ENCODE measurements around the gene C1orf226. TPM values are rescaled to one million over a fixed set of nuclear protein-coding genes. Genes with fewer than 3 reads are reported as not detected.

Gene C1orf226
- total and polyA plus RNA-seq, 2 experiments from 2014 or later = 5.1 to 10.0 TPM

- no peak for TF ChIP-seq CTCF (IDR thresholded peaks at IDR 0.05; ENCODE audit: low read depth, low read length)
- no peaks in the 10 kb centered on the region for H3K27me3 ChIP-seq
- no peaks in the 10 kb centered on the region for H3K9me3 ChIP-seq (ENCODE audit: low read depth)
- H3K27ac ChIP-seq = no peak overlapping the region
- H3K4me3 ChIP-seq = no peak overlapping the region
- H3K4me1 ChIP-seq (ENCODE audit: low read depth) = peaks cover 9% of the 10 kb centered on the region
- H3K36me3 ChIP-seq = peaks cover 4% of the 10 kb centered on the region
- DNase-seq (ENCODE audit: low read depth in 1 of 2, low spot score in 1 of 2) = no peak
Observed at GRCh38 chr1:162360874-162361260, 20.7 kb upstream of the C1orf226 start.

DNA sequence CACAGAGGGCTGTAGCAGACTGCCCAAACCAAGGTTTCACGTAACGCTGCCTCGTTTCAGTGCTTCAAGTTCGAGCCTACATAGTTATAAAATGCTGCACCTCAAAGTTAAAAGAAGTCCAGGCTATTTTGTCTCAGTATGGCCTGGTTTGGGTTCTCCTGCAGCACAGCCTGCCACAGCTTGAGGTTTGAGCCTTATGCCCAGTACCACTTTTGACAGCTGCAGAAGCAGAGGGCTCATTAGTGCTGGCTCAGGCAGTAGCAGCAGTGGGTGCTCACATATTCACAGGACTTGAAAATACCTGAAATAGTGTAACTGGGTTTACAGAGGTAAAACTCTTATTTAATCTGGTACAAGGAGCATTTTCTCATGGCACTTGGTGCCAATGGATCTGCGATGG lies 20.2 kb upstream of the C1orf226 start:
- no peak for DNase-seq (ENCODE audit: low read depth in 1 of 2, low spot score in 1 of 2)
- H3K4me3 ChIP-seq = no peak overlapping the region
- H3K27me3 ChIP-seq = no peaks in the 10 kb centered on the region
- H3K27ac ChIP-seq = no peak overlapping the region
- H3K9me3 ChIP-seq (ENCODE audit: low read depth) = no peaks in the 10 kb centered on the region
- peaks cover 4% of the 10 kb centered on the region for H3K36me3 ChIP-seq
- TF ChIP-seq CTCF (IDR thresholded peaks at IDR 0.05; ENCODE audit: low read depth, low read length) = no peak
- peaks cover 4% of the 10 kb centered on the region for H3K4me1 ChIP-seq (ENCODE audit: low read depth)

DNA sequence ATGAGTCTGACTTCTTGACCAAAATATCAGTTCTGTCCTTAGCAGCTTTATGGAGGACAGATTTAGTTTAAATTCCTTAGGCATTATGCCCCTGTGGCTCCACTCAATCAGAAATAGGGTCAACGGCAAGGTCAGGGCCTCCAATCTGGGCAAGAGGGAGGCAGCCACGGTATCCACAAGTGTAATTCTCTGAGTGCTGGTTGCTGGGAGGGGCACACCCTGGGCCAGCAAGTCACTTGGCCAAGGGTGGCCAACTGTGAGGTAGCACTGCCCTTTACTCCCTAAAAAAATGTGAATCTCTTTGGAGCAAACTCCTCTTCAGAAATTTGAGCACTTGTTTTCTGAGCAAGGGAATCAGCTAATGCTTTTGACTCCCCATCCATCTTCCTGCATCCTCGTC lies 17.7 kb upstream of the C1orf226 start:
- H3K9me3 ChIP-seq (ENCODE audit: low read depth) = no peaks in the 10 kb centered on the region
- H3K27me3 ChIP-seq = no peaks in the 10 kb centered on the region

GRCh38 chr1:162364498-162364897 lies 17.0 kb upstream of the C1orf226 start:
- Histone ChIP-seq H3K4me1 (ENCODE audit: low read depth) (peaks cover 14% of the 10 kb centered on the region), H3K9me3 (ENCODE audit: low read depth) (no peaks in the 10 kb centered on the region), H3K27ac (no peak overlapping the region), H3K27me3 (no peaks in the 10 kb centered on the region), H3K36me3 (peaks cover 9% of the 10 kb centered on the region), H3K4me3 (no peak overlapping the region)
- no peak for DNase-seq (ENCODE audit: low read depth in 1 of 2, low spot score in 1 of 2)
- no peak for TF ChIP-seq CTCF (IDR thresholded peaks at IDR 0.05; ENCODE audit: low read depth, low read length)

More for the DNA sequence above, 17.7 kb upstream of the C1orf226 start:
- no peak for TF ChIP-seq CTCF (IDR thresholded peaks at IDR 0.05; ENCODE audit: low read depth, low read length)
- Histone ChIP-seq H3K4me3 (no peak overlapping the region), H3K36me3 (peaks cover 9% of the 10 kb centered on the region), H3K4me1 (ENCODE audit: low read depth) (peaks cover 14% of the 10 kb centered on the region), H3K27ac (no peak overlapping the region)
- DNase-seq (ENCODE audit: low read depth in 1 of 2, low spot score in 1 of 2) = no peak

- peaks cover 9% of the 10 kb centered on the region for H3K36me3 ChIP-seq
- peaks cover 14% of the 10 kb centered on the region for H3K4me1 ChIP-seq (ENCODE audit: low read depth)
- H3K27me3 ChIP-seq = no peaks in the 10 kb centered on the region
- DNase-seq (ENCODE audit: low read depth in 1 of 2, low spot score in 1 of 2) = no peak
- H3K27ac ChIP-seq = no peak overlapping the region
- H3K9me3 ChIP-seq (ENCODE audit: low read depth) = no peaks in the 10 kb centered on the region
- H3K4me3 ChIP-seq = no peak overlapping the region
- no peak for TF ChIP-seq CTCF (IDR thresholded peaks at IDR 0.05; ENCODE audit: low read depth, low read length)
Observed at GRCh38 chr1:162365284-162366020, 16.1 kb upstream of the C1orf226 start.
